Osteoblast (primary cell): ENCODE results near the gene PLXNB1. TPM values are rescaled to one million over a fixed set of nuclear protein-coding genes. Genes with fewer than 3 reads are reported as not detected.

Source experiments
- DNase-seq: peaks from one replicate; pipeline ENCODE4 v3.0.0; 2011; ENCODE audit warnings: low spot score, mixed read lengths; ENCODE audit not compliant: insufficient read length; ENCODE audit errors: missing footprints
- H2AFZ ChIP-seq: 2 replicates; pipeline ENCODE4 v1.6.0; 2011; ENCODE audit warnings: mild to moderate bottlenecking, low read length
- H3K27ac ChIP-seq: 2 replicates; pipeline ENCODE4 v1.5.1; 2011; ENCODE audit warnings: mild to moderate bottlenecking, low read depth, low read length, moderate library complexity
- H3K27me3 ChIP-seq: 2 replicates; pipeline ENCODE4 v1.6.0; 2012; ENCODE audit warnings: mild to moderate bottlenecking, control low read depth, inconsistent platforms, low read length, moderate library complexity; ENCODE audit not compliant: insufficient read depth
- H3K36me3 ChIP-seq: 2 replicates; pipeline ENCODE4 v1.5.1; 2011; ENCODE audit warnings: mild to moderate bottlenecking, low read length, control low read depth, moderate library complexity; ENCODE audit not compliant: insufficient read depth
- H3K4me1 ChIP-seq: 2 replicates; pipeline ENCODE4 v1.5.1; 2011; ENCODE audit warnings: mild to moderate bottlenecking, low read length, control low read depth, moderate library complexity; ENCODE audit not compliant: insufficient read depth
- H3K4me2 ChIP-seq: 2 replicates; pipeline ENCODE4 v1.6.0; 2011; ENCODE audit warnings: mild to moderate bottlenecking, low read length; ENCODE audit not compliant: insufficient read depth
- H3K4me3 ChIP-seq: fragments of 200-600 bp; sonication (generic); 3 replicates; pipeline ENCODE4 v1.5.1; 2012; ENCODE audit warnings: mild to moderate bottlenecking, low read length, inconsistent platforms; ENCODE audit not compliant: insufficient read depth
- H3K79me2 ChIP-seq: 2 replicates; pipeline ENCODE4 v1.6.0; 2012; ENCODE audit warnings: mild to moderate bottlenecking, low read length, control low read depth, inconsistent platforms; ENCODE audit not compliant: insufficient read depth
- H3K9me3 ChIP-seq: 2 replicates; pipeline ENCODE4 v1.5.1; 2011; ENCODE audit warnings: low read depth, low read length, control low read depth
- H4K20me1 ChIP-seq: 2 replicates; pipeline ENCODE4 v1.6.0; 2012; ENCODE audit warnings: mild to moderate bottlenecking, low read length, control low read depth; ENCODE audit not compliant: insufficient read depth
- CTCF ChIP-seq: IDR thresholded peaks from 2 replicates; pipeline ENCODE4 v1.5.1; 2011; ENCODE audit warnings: mild to moderate bottlenecking, low read depth, low read length, moderate library complexity; ENCODE audit errors: extremely low read depth
- total RNA-seq: library from RNA; depleted of rRNA; stranded (reverse); fragments of >200 nt; gene quantifications from 2 replicates; pipeline ENCODE4 v1.2.3, GENCODE V29; 2012

The PLXNB1 gene
- total RNA-seq, 1 donor, result 33.7 TPM

GRCh38 chr3:48459331-48459730 lies 29.4 kb upstream of the PLXNB1 start:
- Histone ChIP-seq H3K9me3 (no peaks in the 10 kb centered on the region), H3K27ac (no peak overlapping the region), H3K4me1 (no peaks in the 10 kb centered on the region), H3K4me3 (no peak overlapping the region), H3K4me2 (no peak overlapping the region), H2AFZ (no peak overlapping the region), H4K20me1 (no peaks in the 10 kb centered on the region), H3K36me3 (peaks cover 46% of the 10 kb centered on the region), H3K79me2 (no peaks in the 10 kb centered on the region), H3K27me3 (no peaks in the 10 kb centered on the region)
- no peak for DNase-seq
- no peak for TF ChIP-seq CTCF

GRCh38 chr3:48456456-48456855 lies 26.6 kb upstream of the PLXNB1 start:
- H3K4me1 ChIP-seq, result no peaks in the 10 kb centered on the region
- no peak for DNase-seq
- H3K27ac ChIP-seq, result no peak overlapping the region
- TF ChIP-seq CTCF, result no peak
- no peaks in the 10 kb centered on the region for H4K20me1 ChIP-seq
- no peaks in the 10 kb centered on the region for H3K27me3 ChIP-seq
- H3K9me3 ChIP-seq, result no peaks in the 10 kb centered on the region
- no peak overlapping the region for H3K4me2 ChIP-seq
- H3K79me2 ChIP-seq, result no peaks in the 10 kb centered on the region
- no peak overlapping the region for H3K4me3 ChIP-seq
- no peak overlapping the region for H2AFZ ChIP-seq
- H3K36me3 ChIP-seq, result peaks cover 60% of the 10 kb centered on the region

GRCh38 chr3:48451270-48451669 lies 21.4 kb upstream of the PLXNB1 start:
- Histone ChIP-seq H3K27me3 (no peaks in the 10 kb centered on the region), H3K9me3 (no peaks in the 10 kb centered on the region), H3K4me2 (no peak overlapping the region), H3K4me3 (no peak overlapping the region), H3K27ac (no peak overlapping the region), H4K20me1 (no peaks in the 10 kb centered on the region), H3K4me1 (peaks cover 8% of the 10 kb centered on the region), H3K36me3 (peaks cover 32% of the 10 kb centered on the region), H3K79me2 (peaks cover 19% of the 10 kb centered on the region), H2AFZ (no peak overlapping the region)
- DNase-seq, result no peak
- no peak for TF ChIP-seq CTCF

- Histone ChIP-seq H4K20me1 (peaks cover 2% of the 10 kb centered on the region), H3K4me1 (peaks cover 18% of the 10 kb centered on the region), H3K9me3 (no peaks in the 10 kb centered on the region), H3K36me3 (peaks cover 27% of the 10 kb centered on the region), H3K4me2 (peak within 1 kb of the TSS; percentile 91), H3K27ac (peak within 1 kb of the TSS; percentile 59), H3K4me3 (peak within 1 kb of the TSS; percentile 90), H3K79me2 (peaks cover 42% of the 10 kb centered on the region), H2AFZ (peak within 1 kb of the TSS; percentile 93), H3K27me3 (no peaks in the 10 kb centered on the region)
- peak; percentile 99 for DNase-seq
- TF ChIP-seq CTCF, result no peak
Measured at GRCh38 chr3:48446425-48447193, 16.7 kb upstream of the PLXNB1 start, which contains the start of gene ATRIP. ATRIP (plus strand) TSS chr3:48446737; CDS start chr3:48446846, 109 bp downstream.
